ENCODE data around the gene TNFSF15.

The TNFSF15 gene

GRCh38 chr9:114824110-114824509, 18.3 kb upstream of the TNFSF15 start:
- no peak for DNase-seq

- DNase-seq, result no peak
Observed at GRCh38 chr9:114823441-114823840, 17.6 kb upstream of the TNFSF15 start.

DNA sequence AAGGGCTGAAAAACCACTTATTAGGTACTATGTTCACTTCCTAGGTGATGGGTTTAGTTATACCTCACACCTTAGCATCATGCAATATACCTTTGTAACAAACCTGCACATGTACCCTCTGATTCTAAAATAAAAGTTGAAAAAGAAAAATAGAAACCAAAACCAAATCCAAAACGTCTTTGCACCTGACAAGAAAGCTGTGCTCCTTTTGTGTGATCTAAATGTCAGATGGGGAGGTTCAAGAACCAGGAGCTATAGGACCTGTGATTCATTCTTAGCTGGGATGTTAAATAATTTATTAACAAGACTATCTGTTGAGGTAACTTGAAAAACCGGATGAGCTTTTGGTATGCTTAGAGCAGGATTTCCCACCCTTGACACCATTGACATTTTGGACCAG, 16.9 kb upstream of the TNFSF15 start:
- no peak for DNase-seq

- DNase-seq, result no peak
Observed at GRCh38 chr9:114820776-114821501, 15.1 kb upstream of the TNFSF15 start.

DNA sequence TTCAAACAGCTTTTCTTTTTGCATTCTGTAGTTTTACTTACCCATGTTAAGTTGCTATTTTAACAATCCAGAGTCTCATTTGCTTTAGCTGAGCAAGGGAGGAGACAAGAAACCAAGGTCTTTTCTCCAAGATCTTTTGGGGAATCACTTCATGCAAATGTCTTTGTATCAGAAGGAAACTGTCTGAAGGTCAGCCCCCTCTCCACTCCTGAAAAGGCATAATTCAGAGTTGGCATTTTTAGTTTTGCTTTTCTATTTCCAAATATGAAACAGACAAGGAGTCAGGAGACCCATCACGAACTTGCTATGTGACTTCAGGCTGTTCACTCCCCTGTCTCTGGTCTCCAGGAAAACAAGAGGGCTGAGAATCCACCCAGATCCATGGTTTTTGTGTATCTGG, 12.3 kb upstream of the TNFSF15 start:
- DNase-seq, result no peak

DNA sequence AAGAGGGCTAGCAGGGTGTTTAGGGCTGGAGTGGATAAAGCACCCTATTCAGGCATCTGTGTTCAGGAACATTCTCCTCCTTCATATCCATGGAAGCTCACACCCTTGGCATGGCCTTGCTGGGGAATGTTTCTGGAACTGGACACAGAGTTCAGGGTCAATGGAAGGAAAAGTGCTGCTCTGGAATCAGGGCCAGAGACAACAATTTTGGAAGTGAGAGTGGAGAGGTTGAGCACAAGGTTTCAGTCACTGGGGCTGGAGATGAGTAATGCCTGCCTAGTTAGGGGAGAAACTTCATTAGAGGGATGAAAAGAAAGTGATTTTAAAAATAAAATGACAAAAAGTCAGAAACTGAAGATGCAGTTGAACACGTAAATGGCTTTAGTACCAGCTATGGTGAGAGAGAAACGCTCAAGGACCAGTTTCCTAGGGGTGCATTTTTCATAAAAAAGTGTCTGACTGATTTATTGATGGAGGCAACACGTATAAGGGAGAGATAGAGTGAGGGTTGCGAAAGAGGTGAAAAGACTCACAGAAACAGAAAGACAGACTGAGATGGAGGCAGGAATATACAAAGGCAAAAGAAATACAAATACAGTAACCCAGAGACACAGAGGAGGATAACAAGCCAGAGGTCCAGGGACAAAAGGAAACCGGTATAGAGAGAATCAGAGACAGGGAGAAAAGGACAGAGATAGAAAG, 8.0 kb upstream of the TNFSF15 start:
- no peak for DNase-seq

DNA sequence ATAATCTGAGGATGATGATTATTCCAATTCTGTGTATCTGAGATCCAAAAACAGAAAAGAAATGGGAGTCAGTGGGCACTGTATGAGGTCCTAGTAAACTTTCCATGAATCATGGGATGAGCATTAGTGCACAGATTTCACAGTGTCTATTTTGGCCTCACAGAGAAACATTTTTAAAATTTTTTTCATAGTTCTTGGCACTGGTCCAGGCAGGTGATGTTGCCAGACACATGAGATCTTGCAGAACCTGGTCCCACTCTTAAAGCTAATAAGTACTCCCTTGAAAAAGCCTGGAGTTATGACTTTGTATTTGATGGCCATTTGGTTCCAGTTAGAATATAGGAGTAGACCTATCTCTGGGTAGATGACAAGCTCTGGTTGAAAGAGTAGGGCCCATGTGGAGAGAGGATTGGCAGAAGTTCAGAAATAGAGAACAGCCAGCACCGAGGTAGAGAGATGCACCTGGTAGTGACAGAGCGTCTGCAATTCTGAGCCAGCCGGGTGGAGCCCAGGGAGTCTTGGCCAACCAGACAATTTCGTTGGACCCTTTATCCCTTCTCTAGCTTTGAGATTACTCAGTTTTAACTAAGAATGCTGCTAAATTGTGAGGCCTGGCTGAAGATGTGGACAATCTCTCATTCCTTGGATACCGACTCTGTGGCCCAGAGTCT, 6.3 kb upstream of the TNFSF15 start:
- DNase-seq, result no peak

GRCh38 chr9:114811301-114811700, 5.5 kb upstream of the TNFSF15 start:
- DNase-seq, result no peak

DNA sequence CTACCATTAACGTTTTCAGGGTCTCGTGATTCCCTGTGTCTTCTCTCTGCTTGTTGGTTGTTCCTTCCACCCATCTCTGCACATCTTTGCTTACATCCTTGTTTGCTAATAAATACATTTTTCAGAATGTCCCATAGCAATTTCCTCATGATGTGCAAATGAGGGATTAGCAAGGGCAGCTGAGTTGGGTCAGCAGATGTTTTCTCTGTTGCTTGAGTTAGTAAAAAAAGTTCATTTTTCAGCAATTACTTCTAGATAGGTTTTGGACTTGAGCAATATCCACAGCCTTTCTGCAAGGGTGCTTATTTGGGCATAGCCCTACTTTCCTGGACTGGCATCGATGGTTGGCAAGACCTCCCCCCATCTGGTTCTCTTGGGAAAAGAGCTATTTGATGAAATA, 4.8 kb upstream of the TNFSF15 start:
- no peak for DNase-seq

GRCh38 chr9:114806526-114806900, 674 bp upstream of the TNFSF15 start:
- DNase-seq, result no peak

GRCh38 chr9:114804505-114804904, 1.3 kb downstream of the TNFSF15 start:
- no peak for DNase-seq

- DNase-seq, result no peak
Observed at GRCh38 chr9:114803479-114804265, 2.2 kb downstream of the TNFSF15 start.

DNA sequence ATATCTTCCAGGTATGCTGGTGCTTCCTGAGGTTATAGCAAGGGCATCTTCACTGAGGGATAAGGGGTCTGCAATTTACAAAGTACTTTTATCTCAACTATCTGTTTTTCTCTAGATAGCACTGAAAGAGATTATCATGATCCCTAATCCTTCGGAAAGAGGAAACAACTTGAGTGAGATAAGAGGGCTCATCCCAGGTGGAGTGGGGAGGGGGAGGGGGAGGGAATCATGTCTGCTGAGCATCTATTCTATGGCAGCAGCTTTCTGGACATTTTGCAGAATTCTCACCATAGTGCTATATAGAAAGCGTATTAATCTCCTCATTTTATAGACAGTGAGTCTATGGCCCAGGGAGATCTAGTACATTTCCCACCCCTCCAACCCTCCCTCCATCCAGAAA, 5.9 kb downstream of the TNFSF15 start:
- no peak for DNase-seq

DNA sequence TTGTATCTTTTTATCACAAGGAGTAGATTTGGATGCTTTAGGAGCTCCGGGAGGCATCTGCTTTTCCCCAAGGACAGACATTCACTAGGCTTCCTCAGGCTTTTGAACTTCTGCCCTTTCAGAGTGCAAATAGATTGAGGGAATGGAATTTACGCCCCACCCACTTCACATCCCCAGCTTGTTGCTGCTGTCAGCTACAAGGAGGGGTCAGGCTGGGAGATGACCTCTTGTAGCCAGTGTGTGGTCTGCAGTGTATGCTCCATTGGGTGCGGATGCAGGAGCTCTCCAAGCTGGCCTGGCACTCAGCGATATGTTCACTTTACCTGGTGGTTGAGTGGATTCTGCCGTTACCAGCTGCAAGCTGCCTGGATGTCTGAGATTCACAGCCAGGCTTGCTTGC, 6.4 kb downstream of the TNFSF15 start:
- DNase-seq, result no peak

GRCh38 chr9:114798780-114799427, 6.9 kb downstream of the TNFSF15 start:
- no peak for DNase-seq

- no peak for DNase-seq
Observed at GRCh38 chr9:114798101-114798500, 7.7 kb downstream of the TNFSF15 start.

- no peak for DNase-seq
Observed at GRCh38 chr9:114792396-114792795, 13.4 kb downstream of the TNFSF15 start.

- DNase-seq, result no peak
Observed at GRCh38 chr9:114791736-114792135, 14.1 kb downstream of the TNFSF15 start.

GRCh38 chr9:114791312-114791711, 14.5 kb downstream of the TNFSF15 start:
- no peak for DNase-seq

DNA sequence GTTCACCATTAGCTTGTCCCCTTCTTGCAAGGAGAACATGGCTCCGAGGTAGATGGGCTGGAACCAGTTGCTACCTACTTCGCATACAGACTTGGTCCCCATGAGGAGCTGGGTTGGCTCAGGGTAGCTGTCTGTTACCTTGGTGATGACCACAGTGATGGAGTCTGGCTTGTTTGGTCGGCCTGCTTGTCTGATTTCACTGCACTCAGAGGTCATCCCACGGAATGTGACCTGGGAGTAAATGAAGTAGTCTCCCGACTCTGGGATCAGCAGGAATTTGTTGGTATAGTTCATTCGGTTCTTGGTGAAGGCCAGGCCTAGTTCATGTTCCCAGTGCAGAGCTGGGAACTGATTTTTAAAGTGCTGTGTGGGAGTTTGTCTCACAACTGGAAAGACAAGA, 15.3 kb downstream of the TNFSF15 start:
- no peak for DNase-seq

DNA sequence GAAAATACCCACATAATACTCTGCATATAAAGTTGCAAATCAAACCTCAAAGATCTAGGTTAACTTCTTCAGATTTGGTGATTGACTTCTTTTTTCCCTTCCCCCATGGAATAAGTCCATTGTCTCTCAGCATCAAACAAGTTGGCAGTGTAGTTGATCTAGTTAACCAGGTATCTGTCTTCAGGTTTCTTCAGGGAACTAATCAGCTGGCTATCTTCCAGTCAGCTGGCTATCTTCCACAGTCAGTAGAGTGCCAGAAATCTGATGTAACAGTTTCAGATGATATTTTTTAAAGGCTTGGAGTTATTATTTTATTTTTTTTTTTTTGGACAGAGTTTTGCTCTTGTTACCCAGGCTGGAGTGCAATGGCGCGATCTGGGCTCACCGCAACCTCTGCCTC, 16.8 kb downstream of the TNFSF15 start:
- no peak for DNase-seq

DNA sequence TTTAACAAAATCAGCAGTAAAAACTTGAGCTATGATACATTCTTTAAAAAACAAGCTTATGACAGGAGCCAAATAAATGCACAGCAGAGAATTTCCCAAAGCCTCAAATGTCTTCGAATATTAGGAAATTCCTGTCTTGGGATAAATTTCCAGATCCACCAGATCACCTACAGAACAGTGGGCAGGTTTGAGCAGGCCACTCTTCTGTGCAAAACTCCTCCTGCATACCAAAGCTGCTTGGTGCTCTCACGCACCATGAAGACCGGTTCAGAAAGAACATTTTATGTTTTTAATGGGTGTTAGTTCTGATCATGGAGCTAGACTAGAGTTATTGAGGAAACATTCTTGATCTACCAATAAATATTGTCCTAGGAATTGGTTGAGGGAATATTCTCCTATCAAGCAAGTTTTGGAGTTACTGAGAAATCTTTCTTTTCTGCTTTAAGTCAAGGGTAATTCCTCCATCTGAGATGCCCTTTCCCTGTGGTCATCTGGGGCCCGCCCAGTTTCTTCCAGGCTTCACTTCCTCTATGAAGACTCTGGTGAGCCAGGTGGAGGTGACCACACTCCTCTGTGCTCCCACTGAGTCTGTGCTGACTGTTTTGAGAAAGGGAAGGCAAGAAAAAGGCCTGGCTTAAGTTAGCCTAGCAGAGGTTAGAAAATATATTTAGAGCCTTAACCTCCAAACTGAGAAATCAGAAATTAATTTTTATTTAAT, 17.9 kb downstream of the TNFSF15 start:
- DNase-seq, result no peak

Data from CD4-positive, alpha-beta T cell treated with Interleukin-17A for 4 hours (primary cell).